Skin of body (tissue), 2 donors: ENCODE results near the gene NEMP1. TPM values are rescaled to one million over a fixed set of nuclear protein-coding genes. Genes with fewer than 3 reads are reported as not detected.
"Not testable (repeated sequence)": the region's sequence is repeated elsewhere in the genome, so short reads cannot be mapped to it uniquely, and the experiment has no call there.

Experiments used
- DNase-seq: peaks from one replicate; lab custom pipeline; 2025; lab: John Stamatoyannopoulos, UW
- total RNA-seq: library from RNA; depleted of rRNA; stranded (reverse); fragments of >200 nt; gene quantifications from one replicate; pipeline ENCODE4 v1.2.3, GENCODE V29; 2014

NEMP1 gene
- total RNA-seq, 1 donor from 2014 or later = 12.5 TPM

- DNase-seq = no peak
Observed at GRCh38 chr12:57091638-57092528, 13.3 kb upstream of the NEMP1 start.

DNA sequence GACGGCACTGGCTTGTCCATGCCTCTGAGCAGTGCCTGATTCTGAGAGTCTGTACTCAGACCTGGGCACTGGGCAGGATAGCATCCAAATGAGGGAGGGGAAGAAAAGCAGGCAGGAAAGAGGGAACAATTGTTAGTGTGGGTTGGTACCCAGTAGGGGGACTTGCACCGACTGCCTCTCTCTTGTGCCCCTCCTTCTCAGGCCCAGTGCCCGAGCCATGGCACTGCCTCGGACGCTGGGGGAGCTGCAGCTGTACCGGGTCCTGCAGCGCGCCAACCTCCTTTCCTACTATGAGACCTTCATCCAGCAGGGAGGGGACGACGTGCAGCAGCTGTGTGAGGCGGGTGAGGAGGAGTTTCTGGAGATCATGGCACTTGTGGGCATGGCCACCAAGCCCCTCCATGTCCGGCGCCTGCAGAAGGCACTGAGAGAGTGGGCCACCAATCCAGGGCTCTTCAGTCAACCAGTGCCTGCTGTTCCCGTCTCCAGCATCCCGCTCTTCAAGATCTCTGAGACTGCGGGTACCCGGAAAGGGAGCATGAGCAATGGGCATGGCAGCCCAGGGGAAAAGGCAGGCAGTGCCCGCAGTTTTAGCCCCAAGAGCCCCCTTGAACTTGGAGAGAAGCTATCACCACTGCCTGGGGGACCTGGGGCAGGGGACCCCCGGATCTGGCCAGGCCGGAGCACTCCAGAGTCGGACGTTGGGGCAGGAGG, 12.5 kb upstream of the NEMP1 start:
- DNase-seq = no peak

DNA sequence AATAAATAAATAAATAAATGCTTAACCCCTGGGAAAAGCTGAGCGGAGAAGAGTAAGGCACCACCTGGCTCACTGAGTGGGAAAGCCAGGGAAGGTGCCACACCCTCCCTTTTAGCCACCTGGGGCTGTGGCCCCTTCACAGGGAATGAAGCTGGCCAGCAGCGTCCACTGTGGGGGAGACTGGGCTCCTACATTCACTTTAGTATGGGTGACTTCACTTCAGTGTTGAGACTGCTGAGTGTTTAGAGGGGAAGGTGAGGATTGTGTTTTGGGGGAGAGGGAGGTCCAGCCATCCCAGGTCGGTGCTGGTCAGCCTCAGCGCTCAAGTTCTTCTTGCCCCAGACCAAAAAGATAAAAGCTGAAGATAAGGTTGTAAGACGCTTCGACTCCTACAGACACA, 11.9 kb upstream of the NEMP1 start:
- no peak for DNase-seq

DNA sequence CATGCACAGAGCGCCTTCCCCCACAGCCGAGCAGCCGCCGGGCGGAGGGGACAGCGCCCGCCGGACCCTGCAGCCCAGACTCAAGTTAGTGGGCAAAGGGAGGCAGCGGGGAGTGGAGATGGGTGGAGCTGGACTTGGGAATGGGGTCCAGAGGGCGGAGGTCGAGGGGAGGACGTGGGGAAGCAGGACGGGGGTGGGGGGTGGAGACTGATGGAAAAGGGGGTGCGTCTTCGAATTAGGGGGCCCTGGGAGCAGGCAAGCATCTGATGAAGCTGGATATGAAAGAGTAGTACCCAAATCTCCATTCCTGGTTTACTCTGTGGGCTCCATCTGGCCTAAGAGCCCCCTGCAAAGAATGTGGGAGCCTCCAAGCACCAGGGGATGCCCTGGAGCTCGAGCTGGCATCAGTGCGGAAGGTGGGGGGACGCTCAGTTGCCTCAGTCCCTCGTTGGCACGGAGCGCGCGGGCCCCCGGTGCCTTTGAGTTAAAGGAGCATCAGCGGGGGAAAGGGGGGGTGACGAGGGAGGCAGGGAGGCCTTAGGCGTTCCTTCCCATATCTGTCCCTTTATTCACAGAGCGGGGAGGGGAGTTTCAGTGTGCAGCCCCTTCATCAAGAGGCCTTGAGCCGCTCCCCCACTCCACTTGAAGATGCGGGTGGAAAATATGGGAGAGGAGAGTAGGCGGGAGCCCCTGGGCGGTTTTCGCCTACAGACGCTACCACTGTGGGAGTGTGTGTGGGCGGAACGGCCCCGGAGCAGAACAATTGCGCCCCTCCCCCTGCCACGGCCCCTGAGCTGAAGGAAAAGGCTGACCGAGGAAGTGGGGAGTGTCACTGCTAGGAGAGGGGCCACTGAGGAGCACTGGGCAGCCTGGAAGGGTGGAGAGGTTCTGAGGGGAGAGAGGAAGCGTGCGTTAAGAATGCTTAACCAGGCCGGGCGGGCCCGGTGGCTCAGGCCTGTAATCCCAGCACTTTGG, 11.0 kb upstream of the NEMP1 start:
- peak; percentile 51 for DNase-seq

- DNase-seq = peak; percentile 97
Observed at GRCh38 chr12:57088354-57089270, 10.0 kb upstream of the NEMP1 start, which contains the start of gene NAB2. Gene NAB2, plus strand, starts transcription at chr12:57089114. Its CDS starts 158 bp downstream, at chr12:57089272.

DNA sequence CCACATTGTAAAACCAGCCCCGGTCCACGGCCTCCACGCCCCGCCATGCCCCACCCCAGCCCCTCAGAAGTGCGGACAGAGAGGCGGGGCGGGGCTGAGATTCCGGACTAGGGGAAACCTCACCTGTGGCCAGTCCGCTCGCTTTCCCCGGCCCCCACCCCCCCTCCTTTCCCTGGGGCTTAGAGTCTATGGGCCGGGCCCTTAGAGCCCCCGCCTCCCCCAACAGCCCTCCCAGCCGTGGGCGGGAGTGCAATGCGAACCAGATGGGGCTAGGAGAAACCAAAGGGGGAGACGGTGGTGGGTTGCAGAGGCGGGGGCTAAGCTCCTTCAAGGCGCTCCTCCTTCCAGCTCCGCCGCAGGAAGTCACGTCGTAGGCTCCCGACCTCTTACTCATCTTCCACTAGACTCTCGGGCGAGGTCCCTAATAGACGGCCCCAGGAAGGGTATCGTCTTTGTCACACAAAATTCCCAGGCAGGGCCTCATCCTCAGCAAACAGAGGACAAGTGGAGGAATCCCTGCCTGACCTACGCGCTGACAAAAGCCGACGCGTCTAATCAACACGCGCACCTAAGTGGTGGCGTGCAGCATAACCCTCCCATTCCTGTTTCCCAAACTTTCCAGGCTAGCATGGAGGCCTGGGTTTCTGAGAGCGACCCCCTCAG, 9.2 kb upstream of the NEMP1 start:
- DNase-seq = peak; percentile 97

GRCh38 chr12:57087010-57087690, 8.6 kb upstream of the NEMP1 start:
- DNase-seq = peak; percentile 90

- peak; percentile 87 for DNase-seq
Observed at GRCh38 chr12:57086493-57087009, 8.0 kb upstream of the NEMP1 start.

DNA sequence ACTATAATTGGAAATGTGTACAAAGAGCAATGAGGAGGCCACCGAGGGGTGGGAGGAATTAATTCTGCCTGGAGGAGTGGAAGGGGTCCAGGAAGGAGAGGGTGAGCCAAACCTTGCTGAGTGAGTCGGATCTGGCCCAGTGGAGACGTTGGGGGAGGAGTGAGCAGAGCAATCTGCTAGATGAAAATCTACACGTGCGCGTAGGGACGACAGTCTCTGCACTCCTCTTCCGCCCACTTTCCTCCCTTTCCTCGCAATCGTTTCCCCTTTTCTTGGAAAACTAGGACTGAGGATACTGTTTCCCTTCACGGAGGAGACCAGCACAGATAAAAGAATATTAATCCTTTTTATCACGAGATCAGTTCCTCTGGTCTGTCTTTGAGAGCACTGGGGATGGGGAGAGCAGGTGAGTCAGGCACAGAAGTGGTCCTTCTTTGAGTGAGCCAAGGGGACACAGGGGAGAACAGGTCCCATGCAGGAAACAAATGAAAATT, 7.5 kb upstream of the NEMP1 start:
- DNase-seq = peak; percentile 87

DNA sequence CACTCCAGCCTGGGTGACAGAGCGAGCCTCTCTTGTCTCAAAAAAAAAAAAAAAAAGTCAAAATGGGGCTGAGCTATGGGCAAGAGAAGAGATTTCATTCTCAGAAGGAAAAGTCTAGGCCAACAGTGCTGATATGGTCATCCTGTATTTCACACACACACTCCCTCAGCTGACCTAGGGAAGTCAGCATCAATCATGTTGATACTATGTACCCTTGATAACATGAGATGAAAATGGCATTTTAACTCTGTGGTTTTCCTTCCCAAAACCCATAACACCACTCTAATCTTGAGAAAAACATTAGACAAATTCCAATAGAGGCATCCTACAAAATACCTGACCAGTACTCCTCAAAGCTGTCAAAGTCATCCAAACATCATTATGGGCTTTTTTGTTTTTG, 2.3 kb upstream of the NEMP1 start:
- DNase-seq = no peak

DNA sequence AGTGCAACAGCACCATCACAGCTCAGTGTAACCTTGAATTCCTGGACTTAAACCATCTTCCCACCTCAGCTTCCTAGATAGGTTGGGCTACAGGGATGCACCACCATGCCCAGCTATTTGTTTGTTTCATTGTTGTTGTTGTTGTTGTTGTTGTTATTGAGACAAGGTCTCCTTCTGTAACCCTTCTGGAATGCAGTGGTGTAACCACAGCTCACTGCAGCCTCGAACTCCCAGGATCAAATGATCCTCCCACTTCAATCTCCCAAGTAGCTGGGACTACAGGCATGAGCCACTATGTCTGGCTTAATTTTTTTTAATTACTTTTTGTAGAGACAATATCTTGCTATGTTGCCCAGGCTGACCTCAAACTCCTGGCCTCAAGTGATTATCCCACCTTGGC, 1.2 kb upstream of the NEMP1 start:
- no peak for DNase-seq

DNA sequence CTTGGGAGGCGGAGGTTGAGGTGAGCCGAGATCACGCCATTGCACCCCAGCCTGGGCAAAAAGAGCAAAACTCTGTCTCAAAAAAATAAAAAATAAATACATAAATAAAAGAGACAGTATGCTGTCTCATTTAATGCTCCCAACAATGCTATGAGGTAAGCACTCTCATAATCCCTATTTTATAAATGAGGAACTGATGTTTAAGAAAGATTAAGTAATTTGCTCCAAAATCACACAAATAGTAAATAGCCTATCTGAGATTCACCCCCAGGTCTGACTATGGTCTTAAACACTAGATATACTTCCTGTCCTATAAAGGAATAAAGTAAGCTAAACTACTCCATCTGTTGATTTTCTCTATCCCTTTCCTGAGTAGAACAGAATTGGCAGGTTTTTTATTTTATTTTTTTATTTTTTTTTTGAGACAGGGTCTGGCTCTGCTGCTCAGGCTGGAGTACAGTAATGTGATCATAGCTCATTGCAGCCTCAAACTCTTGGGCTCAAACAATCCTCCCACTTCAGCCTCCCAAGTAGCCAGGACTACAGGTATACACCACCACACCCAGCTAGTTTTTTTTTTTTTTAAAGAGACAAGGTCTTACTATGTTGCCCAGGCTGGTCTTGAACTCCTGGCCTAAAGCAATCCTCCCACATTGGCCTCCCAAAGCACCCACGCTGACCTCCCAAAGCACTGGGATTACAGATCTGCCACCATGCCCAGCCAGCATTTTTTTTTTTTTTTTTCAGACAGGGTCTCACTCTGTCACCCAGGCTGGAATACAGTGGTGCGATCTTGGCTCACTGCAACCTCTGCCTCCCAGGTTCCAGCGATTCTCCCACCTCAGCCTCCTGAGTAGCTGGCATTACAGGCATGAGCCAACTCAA, 4.8 kb downstream of the NEMP1 start:
- not testable (repeated sequence) for DNase-seq

DNA sequence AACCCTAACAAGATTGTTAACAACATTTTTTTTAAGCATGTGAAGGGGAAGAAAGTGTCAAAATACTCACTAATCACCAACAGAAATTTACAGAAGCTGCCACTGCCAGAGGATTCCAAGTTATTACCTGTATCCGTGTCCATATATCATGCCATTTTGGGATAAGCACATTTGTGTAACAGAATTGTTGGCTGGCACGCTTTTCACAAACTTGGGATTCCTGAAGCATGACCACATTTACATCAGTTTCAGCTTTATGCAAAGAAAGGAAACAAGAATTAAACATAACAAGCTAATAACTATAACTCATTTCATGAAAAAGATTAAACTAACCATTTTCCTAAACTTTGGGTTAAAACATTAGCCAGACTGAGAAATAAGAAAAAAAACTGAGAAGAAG, 5.9 kb downstream of the NEMP1 start:
- DNase-seq = peak; percentile 57

GRCh38 chr12:57069523-57069922, 9.1 kb downstream of the NEMP1 start:
- peak; percentile 85 for DNase-seq

- no peak for DNase-seq
Observed at GRCh38 chr12:57066245-57066644, 12.3 kb downstream of the NEMP1 start.

- DNase-seq = no peak
Observed at GRCh38 chr12:57063991-57064685, 14.5 kb downstream of the NEMP1 start.

DNA sequence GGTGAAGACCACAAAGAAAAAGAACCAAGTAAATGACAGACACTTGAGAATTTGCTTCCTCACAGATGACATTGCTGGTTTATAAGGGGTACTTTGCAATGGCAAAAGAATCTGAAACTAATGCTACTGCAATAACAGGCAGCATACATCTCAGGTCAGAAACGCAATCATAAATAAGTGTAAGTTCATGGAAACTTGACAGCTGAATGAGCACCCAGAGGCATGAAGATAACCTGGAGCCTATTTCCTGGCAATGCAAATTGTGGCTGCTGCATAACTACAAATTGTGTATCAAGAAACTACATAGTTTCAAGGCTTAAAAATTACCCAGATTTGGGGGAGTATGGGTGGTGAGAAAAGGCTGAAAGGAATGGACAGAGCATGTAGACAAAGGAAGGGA, 20.1 kb downstream of the NEMP1 start:
- no peak for DNase-seq
